CD4-positive, alpha-beta memory T cell (primary cell): ENCODE data around the gene FRMD4A. TPM values are rescaled to one million over a fixed set of nuclear protein-coding genes. Genes with fewer than 3 reads are reported as not detected.

ENCODE experiments used
- CTCF ChIA-PET: fragments of 350-600 bp; sonication (Branson Sonifier 250); formaldehyde crosslinking; loops from one replicate; lab custom pipeline; 2021; ENCODE audit warnings: inconsistent platforms; ENCODE audit not compliant: partially characterized antibody; lab: Charles Lee
- POLR2A ChIA-PET: fragments of 350-600 bp; sonication (Branson Sonifier 250); formaldehyde crosslinking; loops from one replicate; lab custom pipeline; 2021; ENCODE audit not compliant: partially characterized antibody; lab: Charles Lee
- DNase-seq, 5 donors: peaks; one replicate each; pipeline versions ENCODE4 v3.0.0 to v3.0.0-alpha.2; 2020 to 2022; ENCODE audit warnings: mixed read lengths in 1 of 5
- H3K27ac ChIP-seq: one replicate; pipeline ENCODE4 v1.7.0; 2013; ENCODE audit warnings: low read depth, low read length
- H3K27me3 ChIP-seq: 2 replicates; pipeline ENCODE4 v1.7.0; 2013; ENCODE audit warnings: mild to moderate bottlenecking, low read length, moderate library complexity; ENCODE audit not compliant: insufficient read depth
- H3K36me3 ChIP-seq: 2 replicates; pipeline ENCODE4 v1.7.0; 2013; ENCODE audit warnings: mild to moderate bottlenecking, low read length, moderate library complexity; ENCODE audit not compliant: insufficient read depth
- H3K4me1 ChIP-seq: 2 replicates; pipeline ENCODE4 v1.7.0; 2013; ENCODE audit warnings: mild to moderate bottlenecking, low read length, moderate library complexity; ENCODE audit not compliant: insufficient read depth
- H3K4me3 ChIP-seq, 2 donors: one replicate each; pipeline ENCODE4 v1.7.0; 2013; ENCODE audit warnings: low read length in 2 of 2, mild to moderate bottlenecking in 1 of 2
- H3K9me3 ChIP-seq, 2 donors: one replicate each; pipeline ENCODE4 v1.7.0; 2013; ENCODE audit warnings: low read length in 2 of 2, control low read depth in 1 of 2; ENCODE audit not compliant: control insufficient read depth in 1 of 2
- H3K27ac Mint-ChIP-seq, 7 donors: one replicate each; pipeline ENCODE4 v1.8.0; 2020 to 2021; ENCODE audit warnings: mixed read lengths in 7 of 7, mild to moderate bottlenecking in 6 of 7, inconsistent platforms in 3 of 7, moderate library complexity in 3 of 7
- H3K27me3 Mint-ChIP-seq, 2 donors: one replicate each; pipeline ENCODE4 v1.8.0; 2020 to 2021; ENCODE audit warnings: mixed read lengths in 2 of 2
- H3K36me3 Mint-ChIP-seq, 2 donors: one replicate each; pipeline ENCODE4 v1.8.0; 2020 to 2021; ENCODE audit warnings: mixed read lengths in 2 of 2, inconsistent platforms in 1 of 2, mild to moderate bottlenecking in 1 of 2
- H3K4me1 Mint-ChIP-seq, 4 donors: one replicate each; pipeline ENCODE4 v1.8.0; 2020 to 2021; ENCODE audit warnings: mixed read lengths in 4 of 4, mild to moderate bottlenecking in 1 of 4
- H3K4me3 Mint-ChIP-seq, 8 donors: one replicate each; pipeline ENCODE4 v1.8.0; 2020 to 2021; ENCODE audit warnings: mixed read lengths in 8 of 8, mild to moderate bottlenecking in 7 of 8, moderate library complexity in 6 of 8, inconsistent platforms in 3 of 8
- H3K9me3 Mint-ChIP-seq, 8 donors: one replicate each; pipeline ENCODE4 v1.8.0; 2020 to 2021; ENCODE audit warnings: mixed read lengths in 8 of 8, mild to moderate bottlenecking in 5 of 8, inconsistent platforms in 3 of 8, moderate library complexity in 1 of 8
- intact Hi-C: fragments of 100-400 bp; cut with micrococcal nuclease; formaldehyde crosslinking; loops from one replicate; pipeline ENCODE4 v1.15.1; 2023
- polyA plus RNA-seq, 2 donors: library from polyadenylated mRNA; unstranded; fragments of 300-500 nt; fragmentation: Illumina TruSeq; gene quantifications; one replicate each; pipeline ENCODE4 v1.2.3, GENCODE V29; 2021
- total RNA-seq, 2 experiments: library from RNA; stranded (reverse); gene quantifications; one replicate each; pipeline ENCODE4 v1.2.3, GENCODE V29; 2021

Gene FRMD4A
- total and polyA plus RNA-seq, 4 experiments from 2014 or later: 0.89 to 2.4 (median 1.9) TPM; not detected in 1

GRCh38 chr10:14003517-14004184 lies 327.1 kb downstream of the FRMD4A start:
- Histone ChIP-seq H3K4me3 (no peak overlapping the region), H3K27ac (no peak overlapping the region), H3K4me1 (peaks cover 35% of the 10 kb centered on the region), H3K27me3 (no peaks in the 10 kb centered on the region), H3K36me3 (no peaks in the 10 kb centered on the region), H3K9me3 (no peaks in the 10 kb centered on the region)
- DNase-seq: peak in 4 of 5 donors; percentile 22 to 45 (median 38)
- Mint-ChIP-seq H3K27ac (peak overlapping the region in 5 of 7 donors; percentile 15 to 81 (median 49)), H3K27me3 (no peaks in the 10 kb centered on the region), H3K36me3 (peaks cover 0 to 4% of the 10 kb centered on the region in 2 donors), H3K4me1 (peaks cover 30 to 46% (median 37%) of the 10 kb centered on the region in 4 donors), H3K4me3 (peak overlapping the region in 7 of 8 donors; percentile 17 to 74 (median 41)), H3K9me3 (peaks cover 0 to 4% (median 0%) of the 10 kb centered on the region in 8 donors)
- intact Hi-C loops: no loop called here
- ChIA-PET POLR2A (interaction anchor here (0.7 to 1.4 kb wide), 2 partner anchors 16 to 217 kb away, joined by 3 to 5 read pairs; no protein-coding TSS in a partner anchor), CTCF (no interaction called here)

GRCh38 chr10:14001298-14002040 lies 329.3 kb downstream of the FRMD4A start:
- Histone ChIP-seq H3K27ac (no peak overlapping the region), H3K4me3 (no peak overlapping the region), H3K36me3 (no peaks in the 10 kb centered on the region), H3K4me1 (peaks cover 17% of the 10 kb centered on the region), H3K9me3 (no peaks in the 10 kb centered on the region), H3K27me3 (no peaks in the 10 kb centered on the region)
- DNase-seq: no peak
- Mint-ChIP-seq H3K36me3 (no peaks in the 10 kb centered on the region), H3K4me1 (peaks cover 18 to 32% (median 23%) of the 10 kb centered on the region in 4 donors), H3K27ac (no peak overlapping the region), H3K27me3 (no peaks in the 10 kb centered on the region), H3K4me3 (no peak overlapping the region), H3K9me3 (peaks cover 0 to 5% (median 0%) of the 10 kb centered on the region in 8 donors)
- CTCF ChIA-PET: no interaction called here
- intact Hi-C loops: no loop called here
- POLR2A ChIA-PET: interaction anchor here (1.3 kb wide), 1 partner anchor 8 kb away, joined by 4 read pairs; no protein-coding TSS in a partner anchor

GRCh38 chr10:13998163-13998835 lies 332.4 kb downstream of the FRMD4A start:
- H3K27me3 ChIP-seq: no peaks in the 10 kb centered on the region
- no peak overlapping the region for H3K4me3 ChIP-seq
- peaks cover 12% of the 10 kb centered on the region for H3K4me1 ChIP-seq
- Mint-ChIP-seq H3K36me3 (no peaks in the 10 kb centered on the region), H3K27me3 (no peaks in the 10 kb centered on the region), H3K4me3 (no peak overlapping the region), H3K4me1 (peaks cover 11 to 21% (median 17%) of the 10 kb centered on the region in 4 donors), H3K9me3 (peaks cover 0 to 5% (median 0%) of the 10 kb centered on the region in 8 donors), H3K27ac (no peak overlapping the region)
- H3K36me3 ChIP-seq: no peaks in the 10 kb centered on the region
- POLR2A ChIA-PET: no interaction called here
- DNase-seq: no peak
- no peak overlapping the region for H3K27ac ChIP-seq
- intact Hi-C loops: no loop called here
- H3K9me3 ChIP-seq: no peaks in the 10 kb centered on the region
- CTCF ChIA-PET: no interaction called here

- Mint-ChIP-seq H3K36me3 (no peaks in the 10 kb centered on the region), H3K9me3 (peaks cover 0 to 5% (median 0%) of the 10 kb centered on the region in 8 donors), H3K4me3 (no peak overlapping the region), H3K27ac (no peak overlapping the region), H3K27me3 (no peaks in the 10 kb centered on the region), H3K4me1 (peaks cover 6 to 20% (median 14%) of the 10 kb centered on the region in 4 donors)
- intact Hi-C loops: no loop called here
- no peak for DNase-seq
- no peaks in the 10 kb centered on the region for H3K27me3 ChIP-seq
- no peak overlapping the region for H3K27ac ChIP-seq
- H3K4me3 ChIP-seq: no peak overlapping the region
- ChIA-PET POLR2A (no interaction called here), CTCF (no interaction called here)
- H3K36me3 ChIP-seq: no peaks in the 10 kb centered on the region
- H3K9me3 ChIP-seq: no peaks in the 10 kb centered on the region
- peaks cover 11% of the 10 kb centered on the region for H3K4me1 ChIP-seq
These were observed 333.1 kb downstream of the FRMD4A start for GRCh38 chr10:13997650-13998049.

- H3K27me3 Mint-ChIP-seq: no peaks in the 10 kb centered on the region
- intact Hi-C loops: no loop called here
- CTCF ChIA-PET: interaction anchor here (0.5 kb wide), 1 partner anchor 209 kb away, joined by 3 read pairs; no protein-coding TSS in a partner anchor
These were observed 335.8 kb downstream of the FRMD4A start for GRCh38 chr10:13994932-13995331.

GRCh38 chr10:13993673-13994089 lies 337.0 kb downstream of the FRMD4A start:
- peak overlapping the region in 3 of 7 donors; percentile 6 to 68 (median 17) for H3K27ac Mint-ChIP-seq
- H3K9me3 Mint-ChIP-seq: peaks cover 0 to 4% (median 0%) of the 10 kb centered on the region in 8 donors
- Histone ChIP-seq H3K27ac (no peak overlapping the region), H3K4me3 (no peak overlapping the region), H3K36me3 (no peaks in the 10 kb centered on the region), H3K4me1 (peaks cover 11% of the 10 kb centered on the region), H3K27me3 (no peaks in the 10 kb centered on the region), H3K9me3 (no peaks in the 10 kb centered on the region)
- no peaks in the 10 kb centered on the region for H3K27me3 Mint-ChIP-seq
- no peak for DNase-seq
- POLR2A ChIA-PET: interaction anchor here (0.6 to 3.3 kb wide), 3 partner anchors 13 to 207 kb away, joined by 3 to 11 read pairs (median 6); no protein-coding TSS in a partner anchor
- H3K4me3 Mint-ChIP-seq: no peak overlapping the region
- no peaks in the 10 kb centered on the region for H3K36me3 Mint-ChIP-seq
- intact Hi-C loops: no loop called here
- H3K4me1 Mint-ChIP-seq: peaks cover 4 to 15% (median 10%) of the 10 kb centered on the region in 4 donors
- CTCF ChIA-PET: interaction anchor here (0.7 to 1.4 kb wide), 3 partner anchors 196 to 209 kb away, joined by 3 to 4 read pairs (median 3); no protein-coding TSS in a partner anchor

More at GRCh38 chr10:13994932-13995331, 335.8 kb downstream of the FRMD4A start:
- peak overlapping the region in 2 of 7 donors; percentile 17 to 60 for H3K27ac Mint-ChIP-seq
- POLR2A ChIA-PET: no interaction called here
- Histone ChIP-seq H3K9me3 (no peaks in the 10 kb centered on the region), H3K27me3 (no peaks in the 10 kb centered on the region), H3K4me1 (peaks cover 11% of the 10 kb centered on the region), H3K36me3 (no peaks in the 10 kb centered on the region), H3K4me3 (no peak overlapping the region), H3K27ac (no peak overlapping the region)
- DNase-seq: no peak
- H3K4me1 Mint-ChIP-seq: peaks cover 3 to 15% (median 10%) of the 10 kb centered on the region in 4 donors
- no peaks in the 10 kb centered on the region for H3K36me3 Mint-ChIP-seq
- H3K4me3 Mint-ChIP-seq: peak overlapping the region in 1 of 8 donors; percentile 18
- peaks cover 0 to 5% (median 0%) of the 10 kb centered on the region in 8 donors for H3K9me3 Mint-ChIP-seq
